Fibroblast of villous mesenchyme (primary cell): Measurements from ENCODE around the gene MNT. TPM values are rescaled to one million over a fixed set of nuclear protein-coding genes. Genes with fewer than 3 reads are reported as not detected.

Source experiments
- DNase-seq: peaks from one replicate; pipeline ENCODE4 v3.0.0-alpha.2; 2010; ENCODE audit warnings: low read depth
- H3K4me3 ChIP-seq: 2 replicates; pipeline ENCODE4 v1.5.1; 2011; ENCODE audit warnings: low read depth, mild to moderate bottlenecking, low read length
- total RNA-seq: library from RNA; depleted of rRNA; stranded (reverse); fragments of >200 nt; gene quantifications from 2 replicates; pipeline ENCODE4 v1.2.3, GENCODE V29; 2012
- TF ChIP-seq, protein P1 (sequence below): IDR thresholded peaks from 2 replicates; pipeline ENCODE4 v1.5.1; 2012; ENCODE audit warnings: low read depth, mild to moderate bottlenecking, low read length; ENCODE audit not compliant: insufficient read depth

The MNT gene
- total RNA-seq, 1 donor, result 7.8 TPM

DNA sequence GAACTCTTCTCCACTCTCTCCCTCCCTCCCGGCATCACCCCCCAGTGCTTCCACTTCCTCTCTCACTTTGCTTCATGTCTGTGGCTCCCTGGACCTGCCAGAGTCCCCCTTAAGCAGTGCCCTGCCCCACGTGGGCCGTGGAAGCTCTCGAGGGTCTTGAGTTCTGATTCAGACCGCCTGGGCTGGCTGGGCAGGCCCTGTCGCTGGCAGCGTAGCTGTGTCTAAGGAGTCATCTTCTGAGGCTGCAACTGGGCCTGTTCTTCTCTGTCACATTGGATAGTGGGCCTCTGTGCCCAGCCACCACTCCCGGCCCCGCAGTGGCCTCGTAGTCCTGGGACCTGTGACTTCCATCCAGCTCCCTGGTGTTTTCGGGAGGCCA is 30.7 kb downstream of the MNT start:
- TF ChIP-seq, protein P1, sequence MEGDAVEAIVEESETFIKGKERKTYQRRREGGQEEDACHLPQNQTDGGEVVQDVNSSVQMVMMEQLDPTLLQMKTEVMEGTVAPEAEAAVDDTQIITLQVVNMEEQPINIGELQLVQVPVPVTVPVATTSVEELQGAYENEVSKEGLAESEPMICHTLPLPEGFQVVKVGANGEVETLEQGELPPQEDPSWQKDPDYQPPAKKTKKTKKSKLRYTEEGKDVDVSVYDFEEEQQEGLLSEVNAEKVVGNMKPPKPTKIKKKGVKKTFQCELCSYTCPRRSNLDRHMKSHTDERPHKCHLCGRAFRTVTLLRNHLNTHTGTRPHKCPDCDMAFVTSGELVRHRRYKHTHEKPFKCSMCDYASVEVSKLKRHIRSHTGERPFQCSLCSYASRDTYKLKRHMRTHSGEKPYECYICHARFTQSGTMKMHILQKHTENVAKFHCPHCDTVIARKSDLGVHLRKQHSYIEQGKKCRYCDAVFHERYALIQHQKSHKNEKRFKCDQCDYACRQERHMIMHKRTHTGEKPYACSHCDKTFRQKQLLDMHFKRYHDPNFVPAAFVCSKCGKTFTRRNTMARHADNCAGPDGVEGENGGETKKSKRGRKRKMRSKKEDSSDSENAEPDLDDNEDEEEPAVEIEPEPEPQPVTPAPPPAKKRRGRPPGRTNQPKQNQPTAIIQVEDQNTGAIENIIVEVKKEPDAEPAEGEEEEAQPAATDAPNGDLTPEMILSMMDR, result no peak
- no peak for DNase-seq

DNA sequence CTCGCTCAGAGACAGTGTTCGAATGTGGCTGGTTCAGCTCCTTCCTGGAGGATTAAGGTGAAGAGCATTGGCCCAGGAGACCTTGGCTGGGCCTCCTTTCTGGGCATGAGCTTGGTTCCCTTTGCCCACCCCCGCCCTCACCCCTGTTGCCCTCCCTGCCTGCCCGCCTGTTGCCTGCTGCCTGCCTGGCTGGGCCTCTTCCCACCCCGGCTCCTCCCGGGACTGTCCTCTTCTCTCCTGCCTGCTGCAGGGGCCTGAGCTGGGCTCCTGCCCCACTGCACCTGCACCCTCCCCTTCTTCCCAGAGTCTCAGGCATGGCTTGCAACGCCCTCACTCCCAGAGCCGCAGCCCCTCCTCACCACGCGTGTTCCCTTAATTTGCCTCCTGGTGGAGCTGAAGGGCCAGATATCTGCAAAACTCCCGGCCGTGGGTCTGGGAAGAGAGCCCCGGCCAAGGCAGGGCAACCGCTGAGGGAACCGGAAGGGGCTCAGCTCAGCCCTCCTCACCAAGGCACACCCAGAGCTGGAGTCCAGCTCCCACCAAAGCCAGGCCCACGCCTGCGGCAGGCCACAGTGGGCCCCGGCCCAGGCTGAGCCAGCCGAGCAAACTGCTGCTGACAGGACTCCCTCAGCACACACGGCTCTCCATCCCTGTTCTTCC is 31.2 kb downstream of the MNT start:
- TF ChIP-seq, protein P1, result peak; percentile 20
- no peak overlapping the region for H3K4me3 ChIP-seq
- DNase-seq, result no peak

More for the DNA sequence above, 30.7 kb downstream of the MNT start:
- no peak overlapping the region for H3K4me3 ChIP-seq

DNA sequence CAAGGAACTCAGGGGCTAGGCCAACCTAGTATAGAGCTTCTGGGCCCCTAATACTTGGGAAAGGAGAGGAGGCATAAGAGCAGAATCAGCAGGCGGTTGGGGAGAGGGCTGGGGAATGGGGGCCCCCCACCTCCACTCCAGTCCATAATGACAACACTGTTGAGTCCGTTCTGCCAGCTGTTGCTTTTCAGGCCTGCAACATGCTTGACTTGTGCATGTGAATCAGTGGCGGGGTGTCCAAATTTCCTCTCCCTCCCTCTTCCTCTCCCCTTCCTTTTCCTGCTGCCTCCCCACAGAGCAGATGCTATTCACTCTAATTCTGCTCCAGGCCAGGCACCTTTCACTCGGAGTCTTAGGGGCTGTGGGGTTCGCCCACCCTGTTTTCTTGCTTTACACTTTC is 31.8 kb downstream of the MNT start:
- DNase-seq, result no peak

DNA sequence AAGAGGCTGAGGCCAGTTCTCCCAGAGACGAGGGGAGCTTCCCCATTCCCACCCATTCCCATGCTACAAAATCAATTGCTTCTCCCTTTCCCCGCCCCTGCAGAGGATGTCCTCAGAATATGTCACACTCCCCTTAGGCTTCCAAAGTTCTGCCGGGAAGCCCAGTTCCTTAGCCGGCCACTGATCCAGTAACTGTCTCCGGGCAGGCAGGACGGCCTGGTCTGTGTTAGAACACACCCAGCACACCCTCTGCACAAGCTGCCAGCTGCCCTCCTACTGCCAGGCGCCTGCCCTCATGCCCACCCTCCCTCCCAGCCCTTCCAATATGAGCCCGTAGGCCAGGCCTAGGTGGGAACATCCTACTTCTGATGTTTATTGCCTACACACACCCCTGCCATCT is 32.5 kb downstream of the MNT start:
- TF ChIP-seq, protein P1, result no peak
- no peak overlapping the region for H3K4me3 ChIP-seq
- no peak for DNase-seq

More for the DNA sequence above, 31.8 kb downstream of the MNT start:
- TF ChIP-seq, protein P1, result no peak
- H3K4me3 ChIP-seq, result no peak overlapping the region

GRCh38 chr17:2366747-2367494 is 33.9 kb downstream of the MNT start:
- H3K4me3 ChIP-seq, result no peak overlapping the region
- no peak for DNase-seq
- TF ChIP-seq, protein P1, result peak; percentile 30

GRCh38 chr17:2365132-2365531 is 35.7 kb downstream of the MNT start:
- TF ChIP-seq, protein P1, result no peak
- no peak for DNase-seq
- no peak overlapping the region for H3K4me3 ChIP-seq
